Right atrium auricular region (tissue), 2 donors: Measurements from ENCODE around the gene KRTAP12-4. TPM values are rescaled to one million over a fixed set of nuclear protein-coding genes. Genes with fewer than 3 reads are reported as not detected.
A peak's percentile ranks its signal among the peaks of the same experiment; 100 is the strongest.

Experiments used
- DNase-seq: peaks from one replicate; pipeline ENCODE4 v3.0.0-alpha.2; 2019; ENCODE audit warnings: low spot score
- H3K27ac ChIP-seq, 2 donors: fragments of 200-600 bp; sonication (generic); 1 replicate in 1 of 2; 2 replicates in 1 of 2; pipeline ENCODE4 v1.5.1; 2016 to 2019
- H3K27me3 ChIP-seq, 2 donors: fragments of 200-600 bp; sonication (generic); one replicate each; pipeline versions ENCODE4 v1.5.1 to v1.6.0; 2017 to 2019
- H3K36me3 ChIP-seq: fragments of 200-600 bp; sonication (generic); one replicate; pipeline ENCODE4 v1.5.1; 2016
- H3K4me1 ChIP-seq, 2 donors: fragments of 200-600 bp; sonication (generic); one replicate each; pipeline versions ENCODE4 v1.5.1 to v1.6.0; 2017 to 2019
- H3K4me3 ChIP-seq, 2 donors: fragments of 200-600 bp; sonication (generic); 1 replicate in 1 of 2; 2 replicates in 1 of 2; pipeline ENCODE4 v1.5.1; 2017 to 2019; ENCODE audit warnings: mild to moderate bottlenecking in 1 of 2, moderate library complexity in 1 of 2
- H3K9me3 ChIP-seq, 2 donors: fragments of 200-600 bp; sonication (generic); one replicate each; pipeline ENCODE4 v1.5.1; 2019
- CTCF ChIP-seq, 2 donors: fragments of 200-600 bp; sonication (generic); IDR thresholded peaks; one replicate each; pipeline ENCODE4 v1.5.1; 2019; ENCODE audit warnings: antibody characterized with exemption in 2 of 2
- total RNA-seq, 2 donors: library from RNA; depleted of rRNA; stranded (reverse); fragments of >200 nt; gene quantifications; one replicate each; pipeline ENCODE4 v1.1.0, GENCODE V29; 2016

The KRTAP12-4 gene
- total RNA-seq, 2 donors from 2014 or later, result not detected

- Histone ChIP-seq H3K27me3 (no peaks in the 10 kb centered on the region), H3K27ac (no peak overlapping the region), H3K4me1 (no peaks in the 10 kb centered on the region), H3K4me3 (no peak overlapping the region), H3K36me3 (no peaks in the 10 kb centered on the region), H3K9me3 (no peaks in the 10 kb centered on the region)
- DNase-seq, result peak; percentile 30
- no peak for TF ChIP-seq CTCF (IDR thresholded peaks at IDR 0.05)
Measured at GRCh38 chr21:44682580-44683151, 28.2 kb upstream of the KRTAP12-4 start.

- H3K9me3 ChIP-seq, result no peaks in the 10 kb centered on the region
- H3K27me3 ChIP-seq, result no peaks in the 10 kb centered on the region
- H3K4me3 ChIP-seq, result no peak within 1 kb of the TSS
- DNase-seq, result peak; percentile 47
- no peak for TF ChIP-seq CTCF (IDR thresholded peaks at IDR 0.05)
- no peaks in the 10 kb centered on the region for H3K36me3 ChIP-seq
- no peaks in the 10 kb centered on the region for H3K4me1 ChIP-seq
- no peak within 1 kb of the TSS for H3K27ac ChIP-seq
Measured at GRCh38 chr21:44681861-44682579, 27.6 kb upstream of the KRTAP12-4 start, which contains the start of gene KRTAP12-1. Gene KRTAP12-1 (minus strand): TSS chr21:44682163. CDS start chr21:44682123, 40 bp downstream.

GRCh38 chr21:44681152-44681551 is 26.7 kb upstream of the KRTAP12-4 start:
- DNase-seq, result peak; percentile 23

GRCh38 chr21:44677881-44678280 is 23.4 kb upstream of the KRTAP12-4 start:
- Histone ChIP-seq H3K36me3 (no peaks in the 10 kb centered on the region), H3K9me3 (peaks cover 0 to 5% of the 10 kb centered on the region in 2 donors), H3K27me3 (no peaks in the 10 kb centered on the region), H3K4me1 (no peaks in the 10 kb centered on the region), H3K27ac (no peak overlapping the region), H3K4me3 (no peak overlapping the region)
- TF ChIP-seq CTCF (IDR thresholded peaks at IDR 0.05), result no peak
- DNase-seq, result peak; percentile 26

More at GRCh38 chr21:44681152-44681551, 26.7 kb upstream of the KRTAP12-4 start:
- no peaks in the 10 kb centered on the region for H3K36me3 ChIP-seq
- no peaks in the 10 kb centered on the region for H3K4me1 ChIP-seq
- no peak overlapping the region for H3K27ac ChIP-seq
- no peak overlapping the region for H3K4me3 ChIP-seq
- no peak for TF ChIP-seq CTCF (IDR thresholded peaks at IDR 0.05)
- no peaks in the 10 kb centered on the region for H3K9me3 ChIP-seq
- no peaks in the 10 kb centered on the region for H3K27me3 ChIP-seq

GRCh38 chr21:44671911-44672310 is 17.5 kb upstream of the KRTAP12-4 start:
- H3K9me3 ChIP-seq, result peaks cover 0 to 22% of the 10 kb centered on the region in 2 donors
- no peak overlapping the region for H3K27ac ChIP-seq
- no peak for TF ChIP-seq CTCF (IDR thresholded peaks at IDR 0.05)
- no peaks in the 10 kb centered on the region for H3K36me3 ChIP-seq
- H3K27me3 ChIP-seq, result no peaks in the 10 kb centered on the region
- no peaks in the 10 kb centered on the region for H3K4me1 ChIP-seq
- DNase-seq, result no peak
- no peak overlapping the region for H3K4me3 ChIP-seq
